GM23338 (cell line): ENCODE data around the gene SNCB. TPM values are rescaled to one million over a fixed set of nuclear protein-coding genes. Genes with fewer than 3 reads are reported as not detected.

Experiments
- ATAC-seq: fragments of 200-7000 bp; cut with Tn5 transposase; 3 replicates; pipeline ENCODE4 v1.9.1; 2020
- DNase-seq: peaks from one replicate; pipeline ENCODE4 v3.0.0-alpha.2; 2015; ENCODE audit warnings: low spot score
- H2AFZ ChIP-seq: fragments of 200-600 bp; sonication (generic); 2 replicates; pipeline ENCODE4 v1.8.0; 2016; ENCODE audit warnings: antibody characterized with exemption, mild to moderate bottlenecking, moderate library complexity
- H3F3A ChIP-seq: fragments of 200-600 bp; sonication (generic); replicated peaks from 2 replicates; pipeline ENCODE4 v1.8.0; 2017; ENCODE audit warnings: antibody characterized with exemption, mixed run types, low read depth
- H3K27ac ChIP-seq: fragments of 200-600 bp; sonication (generic); 2 replicates; pipeline ENCODE4 v1.6.1; 2016; ENCODE audit warnings: low read depth
- H3K27me3 ChIP-seq: fragments of 200-600 bp; sonication (generic); 2 replicates; pipeline ENCODE4 v1.8.0; 2016; ENCODE audit warnings: mild to moderate bottlenecking, mixed run types, moderate library complexity; ENCODE audit not compliant: insufficient read depth
- H3K36me3 ChIP-seq: fragments of 200-600 bp; sonication (generic); 2 replicates; pipeline ENCODE4 v1.8.0; 2016; ENCODE audit warnings: mild to moderate bottlenecking; ENCODE audit not compliant: insufficient read depth
- H3K4me1 ChIP-seq: fragments of 200-600 bp; sonication (generic); 2 replicates; pipeline ENCODE4 v1.8.0; 2016; ENCODE audit warnings: mild to moderate bottlenecking, moderate library complexity; ENCODE audit not compliant: insufficient read depth
- H3K4me2 ChIP-seq: fragments of 200-600 bp; sonication (generic); 2 replicates; pipeline ENCODE4 v1.7.1; 2017; ENCODE audit warnings: mixed run types
- H3K4me3 ChIP-seq: fragments of 200-600 bp; sonication (generic); 2 replicates; pipeline ENCODE4 v1.6.1; 2016; ENCODE audit warnings: mixed run types
- H3K79me2 ChIP-seq: fragments of 200-600 bp; sonication (generic); replicated peaks from 2 replicates; pipeline ENCODE4 v1.8.0; 2017; ENCODE audit warnings: mild to moderate bottlenecking; ENCODE audit not compliant: insufficient read depth
- H3K9me2 ChIP-seq: fragments of 200-600 bp; sonication (generic); 2 replicates; pipeline ENCODE4 v1.8.0; 2017; ENCODE audit not compliant: insufficient read depth
- H4K20me1 ChIP-seq: fragments of 200-600 bp; sonication (generic); replicated peaks from 2 replicates; pipeline ENCODE4 v1.8.0; 2017; ENCODE audit warnings: mild to moderate bottlenecking; ENCODE audit not compliant: insufficient read depth
- H3K27ac Mint-ChIP-seq: 2 replicates; pipeline ENCODE4 v1.8.0; 2020; ENCODE audit warnings: inconsistent platforms, mild to moderate bottlenecking, moderate library complexity, mixed read lengths
- H3K27me3 Mint-ChIP-seq: 3 replicates; pipeline ENCODE4 v1.8.0; 2022; ENCODE audit warnings: low read depth, mild to moderate bottlenecking, moderate library complexity, mixed read lengths, inconsistent platforms; ENCODE audit not compliant: insufficient read depth, poor library complexity
- H3K36me3 Mint-ChIP-seq: 3 replicates; pipeline ENCODE4 v1.8.0; 2021; ENCODE audit warnings: low read depth, mild to moderate bottlenecking, inconsistent platforms, moderate library complexity, mixed read lengths
- H3K4me1 Mint-ChIP-seq: 3 replicates; pipeline ENCODE4 v1.8.0; 2020; ENCODE audit warnings: mild to moderate bottlenecking, inconsistent platforms, mixed read lengths
- H3K4me3 Mint-ChIP-seq: 3 replicates; pipeline ENCODE4 v1.8.0; 2021; ENCODE audit warnings: moderate library complexity, mild to moderate bottlenecking, inconsistent platforms, mixed read lengths
- H3K9me3 Mint-ChIP-seq: 3 replicates; pipeline ENCODE4 v1.8.0; 2020; ENCODE audit warnings: moderate library complexity, mild to moderate bottlenecking, inconsistent platforms, mixed read lengths
- CREB1 ChIP-seq: fragments of 250-450 bp; sonication (Bioruptor Pico); IDR thresholded peaks from 2 replicates; pipeline ENCODE4 v1.5.0; 2020; ENCODE audit warnings: low read depth, mild to moderate bottlenecking, moderate library complexity
- EZH2 ChIP-seq: fragments of 200-600 bp; sonication (generic); IDR thresholded peaks from one replicate; pipeline ENCODE4 v1.8.0; 2017; ENCODE audit warnings: antibody characterized with exemption, mild to moderate bottlenecking, low read depth; ENCODE audit not compliant: unreplicated experiment
- EZH2phosphoT487 ChIP-seq: fragments of 200-600 bp; sonication (generic); IDR thresholded peaks from one replicate; pipeline ENCODE4 v1.8.1; 2018; ENCODE audit warnings: antibody characterized with exemption; ENCODE audit not compliant: unreplicated experiment
- JUNB ChIP-seq: IDR thresholded peaks from one replicate; pipeline ENCODE4 v1.6.1; 2016; ENCODE audit warnings: antibody characterized with exemption; ENCODE audit not compliant: unreplicated experiment
- NANOG ChIP-seq: IDR thresholded peaks from 2 replicates; pipeline ENCODE4 v1.6.1; 2016; ENCODE audit warnings: antibody characterized with exemption, borderline replicate concordance
- REST ChIP-seq: IDR thresholded peaks from one replicate; pipeline ENCODE4 v1.6.1; 2018; ENCODE audit warnings: antibody characterized with exemption; ENCODE audit not compliant: unreplicated experiment
- STAT1 ChIP-seq: IDR thresholded peaks from one replicate; pipeline ENCODE4 v1.6.1; 2016; ENCODE audit warnings: antibody characterized with exemption; ENCODE audit not compliant: unreplicated experiment
- ZNF114 ChIP-seq: fragments of 250-450 bp; sonication (Bioruptor Pico); IDR thresholded peaks from 2 replicates; pipeline ENCODE4 v1.5.0; 2020; ENCODE audit warnings: mild to moderate bottlenecking, moderate library complexity
- ZNF331 ChIP-seq: fragments of 250-450 bp; sonication (Bioruptor Pico); IDR thresholded peaks from 2 replicates; pipeline ENCODE4 v1.5.0; 2020; ENCODE audit warnings: low read depth, mild to moderate bottlenecking, moderate library complexity
- polyA plus RNA-seq: library from polyadenylated mRNA; unstranded; fragments of >200 nt; fragmentation: Nextera tagmentation; extraction: Ambion mirVana; gene quantifications from 2 replicates; pipeline ENCODE4 v1.2.1, GENCODE V29; 2016
- total RNA-seq: library from RNA; depleted of rRNA; stranded (reverse); fragments of >200 nt; shearing (Covaris generic); gene quantifications from 2 replicates; pipeline ENCODE4 v1.2.3, GENCODE V29; 2014
- TF ChIP-seq, protein P1 (sequence below): fragments of 250-450 bp; sonication (Bioruptor Pico); IDR thresholded peaks from 2 replicates; pipeline ENCODE4 v1.5.0; 2020; ENCODE audit warnings: mild to moderate bottlenecking, moderate library complexity
- TF ChIP-seq, protein P2 (sequence below), 2 experiments: fragments of 200-600 bp in 1 of 2; sonication (generic) in 1 of 2; conservative IDR thresholded peaks; 2 replicates each; pipeline versions ENCODE4 v1.5.1 to v1.6.1; 2016 to 2017; ENCODE audit warnings: antibody characterized with exemption in 2 of 2, low read depth in 2 of 2, mild to moderate bottlenecking in 2 of 2, moderate library complexity in 1 of 2

Gene SNCB
- total and polyA plus RNA-seq, 2 experiments from 2014 or later, result 3.6 to 13.5 TPM

GRCh38 chr5:176632745-176633144 is 2.4 kb upstream of the SNCB start (continued):
- TF ChIP-seq ZNF114 (CRISPR knock-in tag), result no peak
- TF ChIP-seq EZH2, result no peak
- TF ChIP-seq JUNB, result no peak

- H3K36me3 Mint-ChIP-seq, result no peaks in the 10 kb centered on the region
- H3K79me2 ChIP-seq, result no peaks in the 10 kb centered on the region
- H3K27me3 Mint-ChIP-seq, result peaks cover 52% of the 10 kb centered on the region
- peaks cover 7% of the 10 kb centered on the region; the same call in 2 of the 3 replicates for H3K9me3 Mint-ChIP-seq
- H3F3A ChIP-seq, result peaks cover 5% of the 10 kb centered on the region; the same call in 1 of the 2 replicates
- H3K4me1 Mint-ChIP-seq, result peaks cover 46% of the 10 kb centered on the region
- H3K4me3 Mint-ChIP-seq, result no peak overlapping the region; the same call in 2 of the 3 replicates
- peak overlapping the region; percentile 87; the same call in 1 of the 2 replicates for H3K4me3 ChIP-seq
- no peak for ATAC-seq
- peak overlapping the region; percentile 97; the same call in 1 of the 2 replicates for H3K4me2 ChIP-seq
- peaks cover 6% of the 10 kb centered on the region; the same call in 1 of the 2 replicates for H4K20me1 ChIP-seq
- no peak overlapping the region for H3K27ac Mint-ChIP-seq
- no peaks in the 10 kb centered on the region for H3K36me3 ChIP-seq
- H3K4me1 ChIP-seq, result peaks cover 20% of the 10 kb centered on the region
- H3K27ac ChIP-seq, result no peak overlapping the region
- peaks cover 41% of the 10 kb centered on the region for H3K27me3 ChIP-seq
- no peak for DNase-seq
- H3K9me2 ChIP-seq, result no peaks in the 10 kb centered on the region
- H2AFZ ChIP-seq, result no peak overlapping the region
- TF ChIP-seq CREB1 (no peak), REST (no peak), JUNB (no peak), NANOG (no peak), STAT1 (no peak), EZH2phosphoT487 (no peak), EZH2 (no peak), ZNF331 (CRISPR knock-in tag) (no peak), ZNF114 (CRISPR knock-in tag) (no peak)
- TF ChIP-seq, protein P1, sequence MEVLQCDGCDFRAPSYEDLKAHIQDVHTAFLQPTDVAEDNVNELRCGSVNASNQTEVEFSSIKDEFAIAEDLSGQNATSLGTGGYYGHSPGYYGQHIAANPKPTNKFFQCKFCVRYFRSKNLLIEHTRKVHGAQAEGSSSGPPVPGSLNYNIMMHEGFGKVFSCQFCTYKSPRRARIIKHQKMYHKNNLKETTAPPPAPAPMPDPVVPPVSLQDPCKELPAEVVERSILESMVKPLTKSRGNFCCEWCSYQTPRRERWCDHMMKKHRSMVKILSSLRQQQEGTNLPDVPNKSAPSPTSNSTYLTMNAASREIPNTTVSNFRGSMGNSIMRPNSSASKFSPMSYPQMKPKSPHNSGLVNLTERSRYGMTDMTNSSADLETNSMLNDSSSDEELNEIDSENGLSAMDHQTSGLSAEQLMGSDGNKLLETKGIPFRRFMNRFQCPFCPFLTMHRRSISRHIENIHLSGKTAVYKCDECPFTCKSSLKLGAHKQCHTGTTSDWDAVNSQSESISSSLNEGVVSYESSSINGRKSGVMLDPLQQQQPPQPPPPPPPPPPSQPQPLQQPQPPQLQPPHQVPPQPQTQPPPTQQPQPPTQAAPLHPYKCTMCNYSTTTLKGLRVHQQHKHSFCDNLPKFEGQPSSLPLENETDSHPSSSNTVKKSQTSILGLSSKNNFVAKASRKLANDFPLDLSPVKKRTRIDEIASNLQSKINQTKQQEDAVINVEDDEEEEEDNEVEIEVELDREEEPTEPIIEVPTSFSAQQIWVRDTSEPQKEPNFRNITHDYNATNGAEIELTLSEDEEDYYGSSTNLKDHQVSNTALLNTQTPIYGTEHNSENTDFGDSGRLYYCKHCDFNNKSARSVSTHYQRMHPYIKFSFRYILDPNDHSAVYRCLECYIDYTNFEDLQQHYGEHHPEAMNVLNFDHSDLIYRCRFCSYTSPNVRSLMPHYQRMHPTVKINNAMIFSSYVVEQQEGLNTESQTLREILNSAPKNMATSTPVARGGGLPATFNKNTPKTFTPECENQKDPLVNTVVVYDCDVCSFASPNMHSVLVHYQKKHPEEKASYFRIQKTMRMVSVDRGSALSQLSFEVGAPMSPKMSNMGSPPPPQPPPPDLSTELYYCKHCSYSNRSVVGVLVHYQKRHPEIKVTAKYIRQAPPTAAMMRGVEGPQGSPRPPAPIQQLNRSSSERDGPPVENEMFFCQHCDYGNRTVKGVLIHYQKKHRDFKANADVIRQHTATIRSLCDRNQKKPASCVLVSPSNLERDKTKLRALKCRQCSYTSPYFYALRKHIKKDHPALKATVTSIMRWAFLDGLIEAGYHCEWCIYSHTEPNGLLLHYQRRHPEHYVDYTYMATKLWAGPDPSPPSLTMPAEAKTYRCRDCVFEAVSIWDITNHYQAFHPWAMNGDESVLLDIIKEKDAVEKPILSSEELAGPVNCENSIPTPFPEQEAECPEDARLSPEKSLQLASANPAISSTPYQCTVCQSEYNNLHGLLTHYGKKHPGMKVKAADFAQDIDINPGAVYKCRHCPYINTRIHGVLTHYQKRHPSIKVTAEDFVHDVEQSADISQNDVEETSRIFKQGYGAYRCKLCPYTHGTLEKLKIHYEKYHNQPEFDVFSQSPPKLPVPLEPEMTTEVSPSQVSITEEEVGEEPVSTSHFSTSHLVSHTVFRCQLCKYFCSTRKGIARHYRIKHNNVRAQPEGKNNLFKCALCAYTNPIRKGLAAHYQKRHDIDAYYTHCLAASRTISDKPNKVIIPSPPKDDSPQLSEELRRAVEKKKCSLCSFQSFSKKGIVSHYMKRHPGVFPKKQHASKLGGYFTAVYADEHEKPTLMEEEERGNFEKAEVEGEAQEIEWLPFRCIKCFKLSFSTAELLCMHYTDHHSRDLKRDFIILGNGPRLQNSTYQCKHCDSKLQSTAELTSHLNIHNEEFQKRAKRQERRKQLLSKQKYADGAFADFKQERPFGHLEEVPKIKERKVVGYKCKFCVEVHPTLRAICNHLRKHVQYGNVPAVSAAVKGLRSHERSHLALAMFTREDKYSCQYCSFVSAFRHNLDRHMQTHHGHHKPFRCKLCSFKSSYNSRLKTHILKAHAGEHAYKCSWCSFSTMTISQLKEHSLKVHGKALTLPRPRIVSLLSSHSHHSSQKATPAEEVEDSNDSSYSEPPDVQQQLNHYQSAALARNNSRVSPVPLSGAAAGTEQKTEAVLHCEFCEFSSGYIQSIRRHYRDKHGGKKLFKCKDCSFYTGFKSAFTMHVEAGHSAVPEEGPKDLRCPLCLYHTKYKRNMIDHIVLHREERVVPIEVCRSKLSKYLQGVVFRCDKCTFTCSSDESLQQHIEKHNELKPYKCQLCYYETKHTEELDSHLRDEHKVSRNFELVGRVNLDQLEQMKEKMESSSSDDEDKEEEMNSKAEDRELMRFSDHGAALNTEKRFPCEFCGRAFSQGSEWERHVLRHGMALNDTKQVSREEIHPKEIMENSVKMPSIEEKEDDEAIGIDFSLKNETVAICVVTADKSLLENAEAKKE (CRISPR knock-in tag), result no peak
- TF ChIP-seq, protein P2, sequence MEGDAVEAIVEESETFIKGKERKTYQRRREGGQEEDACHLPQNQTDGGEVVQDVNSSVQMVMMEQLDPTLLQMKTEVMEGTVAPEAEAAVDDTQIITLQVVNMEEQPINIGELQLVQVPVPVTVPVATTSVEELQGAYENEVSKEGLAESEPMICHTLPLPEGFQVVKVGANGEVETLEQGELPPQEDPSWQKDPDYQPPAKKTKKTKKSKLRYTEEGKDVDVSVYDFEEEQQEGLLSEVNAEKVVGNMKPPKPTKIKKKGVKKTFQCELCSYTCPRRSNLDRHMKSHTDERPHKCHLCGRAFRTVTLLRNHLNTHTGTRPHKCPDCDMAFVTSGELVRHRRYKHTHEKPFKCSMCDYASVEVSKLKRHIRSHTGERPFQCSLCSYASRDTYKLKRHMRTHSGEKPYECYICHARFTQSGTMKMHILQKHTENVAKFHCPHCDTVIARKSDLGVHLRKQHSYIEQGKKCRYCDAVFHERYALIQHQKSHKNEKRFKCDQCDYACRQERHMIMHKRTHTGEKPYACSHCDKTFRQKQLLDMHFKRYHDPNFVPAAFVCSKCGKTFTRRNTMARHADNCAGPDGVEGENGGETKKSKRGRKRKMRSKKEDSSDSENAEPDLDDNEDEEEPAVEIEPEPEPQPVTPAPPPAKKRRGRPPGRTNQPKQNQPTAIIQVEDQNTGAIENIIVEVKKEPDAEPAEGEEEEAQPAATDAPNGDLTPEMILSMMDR (conservative IDR thresholded peaks at IDR 0.05; ENCODE audit: low read depth in 2 of 2), result no peak
These were observed 1.3 kb upstream of the SNCB start for GRCh38 chr5:176631383-176632200.
